Epidermal melanocyte (primary cell): ENCODE data around the gene GNB1L.
A peak's percentile ranks its signal among the peaks of the same experiment; 100 is the strongest.
"Not testable (repeated sequence)": the region's sequence is repeated elsewhere in the genome, so short reads cannot be mapped to it uniquely, and the experiment has no call there.

Source experiments
- DNase-seq: peaks from one replicate; pipeline ENCODE4 v3.0.0; 2011; ENCODE audit warnings: low spot score; ENCODE audit not compliant: insufficient read length

The GNB1L gene

GRCh38 chr22:19845054-19845722, 9.5 kb downstream of the GNB1L start:
- DNase-seq, result no peak

- peak; percentile 34 for DNase-seq
Measured at GRCh38 chr22:19844377-19845053, 10.2 kb downstream of the GNB1L start.

- DNase-seq, result no peak
Measured at GRCh38 chr22:19843857-19844376, 10.8 kb downstream of the GNB1L start.

DNA sequence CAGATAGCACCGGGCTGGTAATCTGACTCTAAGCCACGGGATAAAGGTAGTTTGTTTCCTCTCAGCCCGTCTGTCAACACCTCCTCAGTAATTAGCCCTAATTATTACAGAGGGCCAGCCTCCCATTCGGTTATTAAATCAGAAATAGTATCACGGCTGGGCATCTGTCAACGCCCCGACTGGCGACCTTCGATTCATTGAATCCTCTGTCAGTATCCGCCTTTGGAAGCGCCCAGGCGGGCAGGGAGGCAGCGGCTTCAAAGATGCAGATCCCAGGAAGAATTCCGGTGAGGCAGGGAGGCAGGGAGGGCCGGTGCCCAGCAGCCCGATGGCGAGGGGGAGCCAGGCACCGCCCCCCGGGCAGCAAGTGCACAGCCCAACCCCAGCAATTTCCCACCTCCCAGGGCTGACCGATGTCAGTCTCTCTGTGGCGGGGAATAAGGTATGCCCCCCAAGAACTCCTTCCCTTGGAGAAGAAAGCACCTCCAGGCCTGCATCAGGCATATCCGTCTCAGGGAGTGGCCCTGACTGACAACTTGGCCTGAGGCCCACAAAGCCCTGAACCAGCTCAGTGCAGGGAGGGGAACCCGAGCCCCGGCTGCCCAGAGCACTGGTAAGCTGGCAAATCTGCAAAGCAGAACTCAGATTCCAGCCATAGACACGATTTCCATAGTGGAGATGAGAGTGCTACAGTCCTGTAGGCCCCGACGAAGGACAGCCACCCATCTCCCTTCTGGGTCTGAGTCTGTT, 11.4 kb downstream of the GNB1L start:
- DNase-seq, result no peak

GRCh38 chr22:19842393-19843106, 12.1 kb downstream of the GNB1L start:
- DNase-seq, result no peak

DNA sequence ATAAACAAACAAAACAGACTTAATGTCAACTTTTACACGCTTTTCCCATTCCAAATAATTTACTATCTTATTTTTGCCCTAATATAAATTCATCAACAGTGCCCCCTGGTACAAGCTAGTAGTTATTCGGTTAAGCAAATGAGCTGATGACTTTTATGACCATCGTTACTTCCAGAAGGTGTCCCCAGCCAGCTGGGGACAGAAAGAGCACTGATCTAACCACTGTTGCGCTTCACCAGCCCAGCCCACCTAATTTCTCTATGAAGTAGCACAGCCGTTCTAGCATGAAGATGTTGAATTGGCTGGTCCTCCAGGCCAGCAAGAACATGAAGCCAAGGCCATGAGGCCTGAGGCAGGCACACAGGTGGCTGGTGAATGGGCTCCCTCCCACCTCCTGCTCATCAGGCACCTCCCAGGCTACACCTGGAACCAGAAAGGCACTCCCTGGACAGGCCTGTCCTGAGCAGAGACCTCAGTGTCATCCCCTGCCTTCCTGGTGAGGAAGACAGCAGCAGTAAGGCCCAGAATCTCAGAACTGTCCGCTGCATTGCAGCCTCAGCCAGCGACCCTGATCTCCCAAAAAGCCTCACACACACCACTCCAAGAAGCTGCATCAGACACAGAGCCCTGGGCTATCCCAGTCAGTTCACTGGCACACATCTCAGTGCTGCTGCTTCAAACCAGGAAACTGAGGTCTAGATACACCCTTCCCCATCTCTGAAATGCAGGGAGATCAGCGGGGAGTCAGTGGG, 12.9 kb downstream of the GNB1L start:
- DNase-seq, result no peak

- no peak for DNase-seq
Measured at GRCh38 chr22:19840955-19841640, 13.6 kb downstream of the GNB1L start.

DNA sequence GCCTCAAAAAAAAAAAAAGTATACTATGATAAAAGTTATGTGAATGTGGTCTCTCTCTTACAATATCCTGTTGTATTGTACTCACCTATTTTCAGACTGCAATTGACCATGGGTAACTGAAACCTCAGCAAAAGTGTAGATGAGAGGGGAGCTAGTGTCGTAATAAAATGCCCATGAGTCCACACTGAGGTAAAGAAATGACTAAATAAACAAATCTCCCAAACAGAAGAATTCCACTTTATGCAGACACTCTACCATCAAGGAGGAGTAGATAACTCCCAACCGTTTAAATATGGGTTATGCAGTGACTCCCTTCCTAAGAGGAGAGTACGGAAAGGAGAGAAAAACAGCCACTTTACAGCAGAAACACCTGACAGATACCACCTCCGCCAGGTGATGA, 14.6 kb downstream of the GNB1L start:
- DNase-seq, result no peak

- no peak for DNase-seq
Measured at GRCh38 chr22:19837915-19838314, 16.8 kb downstream of the GNB1L start.

DNA sequence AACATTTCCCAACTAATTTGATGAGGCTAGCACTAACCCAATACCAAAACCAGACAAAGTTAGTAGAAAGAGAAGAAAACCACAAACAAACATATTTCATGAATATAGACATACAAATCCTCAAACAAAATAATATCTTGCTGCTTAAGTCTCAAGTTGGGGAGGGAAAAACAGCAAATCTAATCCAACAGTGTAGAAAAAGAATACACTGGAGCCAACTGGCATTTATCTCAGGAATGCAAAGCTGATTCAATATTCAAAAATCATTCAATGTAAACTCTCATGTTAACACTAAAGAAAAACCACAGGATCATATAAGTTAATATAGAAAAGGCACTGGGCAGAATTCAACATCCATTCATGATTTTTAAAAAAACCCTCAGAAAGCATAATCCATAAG, 18.2 kb downstream of the GNB1L start:
- DNase-seq, result no peak

- DNase-seq, result no peak
Measured at GRCh38 chr22:19834599-19834998, 20.1 kb downstream of the GNB1L start.

DNA sequence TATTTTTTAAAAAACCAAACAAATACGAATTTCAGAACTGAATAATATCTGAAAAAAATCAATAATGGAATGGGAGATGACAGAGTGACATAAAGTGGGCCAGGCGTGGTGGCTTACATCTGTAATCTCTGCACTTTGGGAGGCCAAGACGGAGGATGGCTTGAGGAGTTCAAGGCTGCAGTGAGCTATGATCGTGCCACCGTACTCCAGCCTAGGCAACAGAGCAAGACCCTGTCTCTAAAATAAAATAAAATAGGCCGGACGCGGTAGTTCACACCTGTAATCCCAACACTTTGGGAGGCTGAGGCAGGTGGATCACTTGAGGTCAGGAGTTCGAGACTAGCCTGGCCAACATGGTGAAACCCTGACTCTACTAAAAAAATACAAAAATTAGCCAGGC, 21.3 kb downstream of the GNB1L start:
- not testable (repeated sequence) for DNase-seq

DNA sequence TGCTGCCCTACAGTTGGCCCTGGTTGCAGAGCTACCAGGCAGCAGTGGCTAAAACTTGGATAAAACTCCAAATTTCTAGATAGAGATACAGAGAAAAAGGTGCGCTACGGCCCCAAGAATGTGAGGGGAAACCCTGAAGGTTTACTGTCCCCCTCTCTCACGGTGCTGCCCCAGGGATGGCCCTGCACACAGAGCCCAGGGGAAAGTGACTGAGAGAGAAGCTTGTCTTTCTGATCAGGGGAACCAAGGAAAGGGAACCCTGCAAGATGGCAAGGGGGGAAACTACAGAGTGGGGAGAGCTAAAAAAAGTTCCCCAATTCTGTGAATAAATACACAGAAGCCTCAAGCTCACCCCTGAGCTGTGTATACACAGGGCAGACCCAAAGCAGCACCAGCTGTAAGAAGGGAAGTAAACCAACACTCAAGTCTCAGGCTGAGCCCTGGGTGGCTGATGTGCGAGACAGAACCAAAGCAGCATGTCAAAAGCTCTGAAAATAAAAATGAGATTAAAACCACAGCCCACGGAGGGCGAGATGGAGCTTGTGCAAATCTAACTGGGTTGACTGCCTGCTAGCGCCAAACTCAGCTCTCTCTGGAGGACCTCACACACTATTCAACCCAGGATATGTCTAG, 22.1 kb downstream of the GNB1L start:
- no peak for DNase-seq

GRCh38 chr22:19831979-19832378, 22.7 kb downstream of the GNB1L start:
- DNase-seq, result not testable (repeated sequence)

DNA sequence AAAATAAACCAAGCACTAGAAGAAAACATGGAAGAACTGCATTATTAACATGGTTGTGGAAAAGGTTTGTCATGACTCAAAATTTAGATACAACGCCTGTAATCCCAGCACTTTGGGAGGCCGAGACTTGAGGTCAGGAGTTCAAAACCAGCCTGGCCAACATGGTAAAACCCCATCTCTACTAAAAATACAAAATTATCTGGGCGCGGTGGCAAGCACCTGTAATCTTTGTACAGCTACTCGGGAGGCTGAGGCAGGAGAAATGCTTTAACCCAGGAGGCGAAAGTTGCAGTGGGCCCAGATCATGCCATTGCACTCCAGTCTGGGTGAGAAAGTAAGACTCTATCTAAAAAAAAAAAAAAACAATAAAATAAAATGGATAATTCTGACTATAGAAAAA, 23.7 kb downstream of the GNB1L start:
- no peak for DNase-seq

DNA sequence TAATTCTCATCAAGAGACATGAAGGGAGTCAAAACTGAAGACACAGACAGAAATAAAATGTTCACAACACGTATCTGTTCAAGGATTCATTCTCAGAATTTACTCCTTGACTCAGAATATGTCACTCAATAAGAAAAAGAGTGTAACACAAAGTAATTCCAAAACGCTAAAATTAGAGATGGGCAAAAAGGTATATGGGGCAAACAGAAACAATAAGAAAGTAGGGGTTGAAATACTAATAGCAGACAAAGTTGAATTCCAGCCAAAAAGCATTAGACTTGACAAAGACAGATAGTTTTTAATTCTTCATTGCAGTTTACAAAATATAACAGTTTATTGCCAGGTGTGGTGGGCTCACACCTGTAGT, 26.7 kb downstream of the GNB1L start:
- DNase-seq, result no peak

DNA sequence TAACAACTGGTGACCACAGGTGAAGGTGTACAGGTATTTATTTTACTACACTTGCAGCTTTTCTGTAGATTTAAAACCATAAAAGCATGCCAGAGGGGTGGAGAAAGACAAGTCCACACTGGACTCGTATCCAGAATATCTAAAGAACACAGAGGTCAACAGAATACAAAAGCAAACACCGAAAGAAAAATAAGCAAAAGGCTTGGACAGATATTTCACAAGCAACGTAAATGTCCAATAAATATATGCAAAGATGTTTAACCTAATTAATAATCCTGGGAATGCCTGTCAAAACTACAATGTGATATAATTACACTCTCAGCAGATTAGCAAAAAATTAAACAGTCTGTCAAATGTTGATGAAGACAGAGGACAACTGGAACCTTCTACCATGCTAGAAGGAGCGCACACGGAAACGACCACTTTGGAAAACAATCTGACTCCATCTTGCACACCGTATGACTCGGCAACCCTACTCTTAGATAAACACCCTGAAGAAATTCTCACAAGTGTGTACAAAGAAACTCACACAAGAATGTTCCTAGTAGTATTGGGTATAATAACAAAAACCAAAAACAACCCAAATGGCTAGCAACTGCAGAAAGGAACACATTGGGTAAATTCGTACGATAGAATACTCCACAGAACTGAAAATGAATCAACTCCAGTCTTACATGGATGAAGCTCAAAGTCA, 27.2 kb downstream of the GNB1L start:
- DNase-seq, result no peak

DNA sequence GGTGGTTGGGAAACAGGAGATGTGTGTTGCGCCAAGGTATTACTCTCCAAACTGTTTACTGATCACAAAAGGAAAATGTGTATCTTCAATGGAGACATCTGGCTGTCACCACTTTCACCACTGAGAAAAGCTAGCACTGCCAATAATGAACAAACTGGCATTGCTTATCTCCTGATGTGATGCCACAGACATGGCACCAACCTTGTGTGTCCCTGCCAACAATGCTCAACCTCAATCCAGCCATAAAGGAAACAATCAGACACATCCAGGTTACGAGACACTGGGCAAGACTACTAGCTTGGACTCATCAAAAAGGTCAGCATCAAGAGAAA, 28.1 kb downstream of the GNB1L start:
- no peak for DNase-seq

- peak; percentile 8 for DNase-seq
Measured at GRCh38 chr22:19825904-19826618, 28.6 kb downstream of the GNB1L start.
